Measurements from ENCODE around the gene GJB4. TPM values are rescaled to one million over a fixed set of nuclear protein-coding genes. Genes with fewer than 3 reads are reported as not detected.
"Not testable (repeated sequence)": the region's sequence is repeated elsewhere in the genome, so short reads cannot be mapped to it uniquely, and the experiment has no call there.

The GJB4 gene
- total RNA-seq, 2 experiments from 2014 or later = not detected

DNA sequence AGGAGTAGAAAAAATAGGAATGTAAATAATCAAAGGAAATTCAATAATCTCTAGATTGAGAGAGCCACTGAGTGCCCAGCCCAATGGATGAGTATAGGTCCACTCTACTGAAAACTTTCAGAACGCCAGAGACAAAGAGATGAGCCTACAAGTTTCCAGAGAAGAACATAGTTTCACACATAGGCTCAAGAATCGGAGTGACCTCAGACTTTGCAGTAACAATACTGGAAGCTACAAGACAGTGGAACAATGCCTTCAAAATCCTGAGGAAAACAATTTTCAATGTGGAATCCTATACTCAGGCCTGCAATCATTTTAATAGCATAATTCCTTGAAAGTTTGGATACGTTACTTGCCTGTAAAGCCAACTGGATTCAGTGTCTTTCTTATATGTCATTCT is 44.2 kb downstream of the GJB4 start:
- H3K36me3 Mint-ChIP-seq (ENCODE audit: low read depth) = no peaks in the 10 kb centered on the region
- intact Hi-C loops (cut with micrococcal nuclease) = no loop called here
- H3K4me3 Mint-ChIP-seq = no peak overlapping the region
- H3K27ac Mint-ChIP-seq = no peak overlapping the region
- no peak for TF ChIP-seq CTCF (IDR thresholded peaks at IDR 0.05)
- ChIA-PET POLR2A (interaction anchor here (0.6 to 1.2 kb wide), 2 partner anchors 10 to 1000 kb away, joined by 3 to 5 read pairs; no protein-coding TSS in a partner anchor), CTCF (interaction anchor here (1.1 kb wide), 1 partner anchor 49 kb away, joined by 11 read pairs; no protein-coding TSS in a partner anchor)
- peaks cover 8% of the 10 kb centered on the region for H3K4me1 Mint-ChIP-seq (ENCODE audit: low read depth)
- ATAC-seq (no peak), DNase-seq (no peak)
- H3K27me3 Mint-ChIP-seq = no peaks in the 10 kb centered on the region
- peaks cover 5% of the 10 kb centered on the region for H3K9me3 Mint-ChIP-seq

DNA sequence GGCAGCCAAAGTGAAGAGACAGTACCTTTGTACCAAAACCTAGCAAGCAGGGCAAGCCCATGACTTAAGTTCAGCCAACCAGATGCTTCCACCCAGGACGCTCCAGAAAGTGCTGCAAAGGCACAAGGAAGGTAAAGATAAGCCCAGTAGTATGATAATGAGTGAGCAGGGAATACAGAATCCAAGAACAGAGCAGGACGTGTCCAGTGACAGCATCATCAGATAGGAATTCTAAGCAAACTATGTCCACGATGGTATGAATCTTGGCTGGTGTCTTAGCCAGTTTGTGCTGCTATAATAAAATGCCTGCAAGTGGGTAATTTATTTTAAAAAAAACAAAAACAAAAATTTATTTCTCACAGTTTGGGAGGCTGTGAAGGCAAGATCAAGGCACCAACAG is 46.9 kb downstream of the GJB4 start:
- ChIA-PET CTCF (no interaction called here), POLR2A (no interaction called here)
- TF ChIP-seq CTCF (IDR thresholded peaks at IDR 0.05) = no peak
- no peak overlapping the region for H3K27ac Mint-ChIP-seq
- H3K4me1 Mint-ChIP-seq (ENCODE audit: low read depth) = no peaks in the 10 kb centered on the region
- no peak for DNase-seq
- no peaks in the 10 kb centered on the region for H3K27me3 Mint-ChIP-seq
- no peak for ATAC-seq
- peaks cover 2% of the 10 kb centered on the region for H3K36me3 Mint-ChIP-seq (ENCODE audit: low read depth)
- H3K4me3 Mint-ChIP-seq = no peak overlapping the region
- intact Hi-C loops (cut with micrococcal nuclease) = no loop called here
- peaks cover 10% of the 10 kb centered on the region for H3K9me3 Mint-ChIP-seq

DNA sequence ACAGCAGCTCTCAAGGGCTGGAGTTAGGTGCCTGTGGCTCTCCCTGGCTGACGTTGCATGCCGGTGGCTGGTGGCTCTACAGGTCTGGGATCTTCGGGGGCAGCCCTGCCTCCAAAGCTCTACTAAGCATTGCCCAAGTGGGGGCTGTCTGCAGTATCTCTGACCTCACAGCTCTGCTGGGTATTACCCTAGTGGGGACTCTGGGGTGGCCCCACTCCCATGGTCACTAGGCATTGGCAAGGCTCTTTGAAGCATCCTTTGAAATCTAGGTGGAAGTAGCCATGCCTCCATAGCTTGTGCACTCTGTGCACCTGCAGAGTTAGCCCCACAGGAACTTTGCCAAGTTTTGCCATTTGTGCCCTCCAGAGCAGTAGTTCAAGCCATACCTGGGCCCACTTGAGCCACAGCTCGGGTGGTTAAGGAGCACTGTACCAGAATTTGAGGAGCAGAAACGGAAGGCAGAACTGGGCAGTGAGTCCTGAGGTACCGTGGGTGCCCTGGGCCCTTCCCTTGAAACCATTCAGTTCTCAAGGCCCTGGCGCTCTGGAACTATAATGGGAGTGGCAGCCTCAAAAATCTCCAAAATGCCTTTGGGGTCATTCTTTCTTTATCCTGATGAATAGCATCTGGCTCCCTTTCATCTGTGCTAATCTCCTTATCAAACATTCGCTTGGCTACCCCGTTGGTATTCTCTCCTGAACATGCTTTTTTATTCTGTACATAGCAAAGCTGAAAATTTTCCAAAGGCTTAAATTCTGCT is 48.7 kb downstream of the GJB4 start:
- ATAC-seq (no peak), DNase-seq (no peak)
- no peak overlapping the region for H3K27ac Mint-ChIP-seq
- H3K9me3 Mint-ChIP-seq = peaks cover 10% of the 10 kb centered on the region
- ChIA-PET POLR2A (no interaction called here), CTCF (interaction anchor here (0.8 to 1.9 kb wide), 2 partner anchors 39 to 44 kb away, joined by 3 to 5 read pairs; no protein-coding TSS in a partner anchor)
- intact Hi-C loops (cut with micrococcal nuclease) = no loop called here
- no peaks in the 10 kb centered on the region for H3K27me3 Mint-ChIP-seq
- no peak overlapping the region for H3K4me3 Mint-ChIP-seq
- peaks cover 2% of the 10 kb centered on the region for H3K4me1 Mint-ChIP-seq (ENCODE audit: low read depth)
- peaks cover 2% of the 10 kb centered on the region for H3K36me3 Mint-ChIP-seq (ENCODE audit: low read depth)
- TF ChIP-seq CTCF (IDR thresholded peaks at IDR 0.05) = no peak

DNA sequence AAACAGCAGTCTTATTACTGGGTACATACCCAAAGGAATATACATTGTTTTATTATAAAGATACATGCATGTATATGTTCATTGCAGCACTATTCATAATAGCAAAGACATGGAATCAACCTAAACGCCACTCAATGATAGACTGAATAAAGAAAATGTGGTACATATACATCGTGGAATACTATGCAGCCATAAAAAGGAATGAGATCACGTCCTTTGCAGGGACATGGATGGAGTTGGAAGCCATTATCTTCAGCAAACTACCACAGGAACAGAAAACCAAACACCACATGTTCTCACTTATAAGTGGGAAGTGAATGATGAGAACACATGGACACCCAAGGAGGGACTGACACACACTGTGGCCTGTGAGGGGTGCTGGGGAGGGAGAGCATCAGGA is 51.2 kb downstream of the GJB4 start:
- ATAC-seq; H3K27me3 Mint-ChIP-seq; intact Hi-C loops (cut with micrococcal nuclease); H3K4me3 Mint-ChIP-seq; H3K36me3 Mint-ChIP-seq (ENCODE audit: low read depth); DNase-seq; CTCF ChIA-PET; H3K27ac Mint-ChIP-seq; POLR2A ChIA-PET; H3K9me3 Mint-ChIP-seq; H3K4me1 Mint-ChIP-seq (ENCODE audit: low read depth): not testable (repeated sequence)

Other genes with a start within 250 kb of the GJB4 start
- not detected for gene GJB5, start 4.7 kb upstream of the GJB4 start, total RNA-seq
- gene GJB3, start 21.5 kb downstream of the GJB4 start, total RNA-seq = not detected
- not detected for gene GJA4, start 33.3 kb downstream of the GJB4 start, total RNA-seq
- 10 to 100 TPM; 36.6 to 37.5 TPM for gene SMIM12, start 100.0 kb downstream of the GJB4 start, total RNA-seq
- gene DLGAP3, start 169.9 kb downstream of the GJB4 start, total RNA-seq = under 1 TPM; 0.38 to 0.83 TPM
- gene TMEM35B, start 225.6 kb downstream of the GJB4 start, total RNA-seq = 10 to 100 TPM; 19.4 to 19.5 TPM